ENCODE measurements around the gene MRPL40.
"Not testable (repeated sequence)": the region's sequence is repeated elsewhere in the genome, so short reads cannot be mapped to it uniquely, and the experiment has no call there.

Gene MRPL40

GRCh38 chr22:19407649-19408606 lies 24.4 kb upstream of the MRPL40 start:
- no peak for DNase-seq

- DNase-seq: no peak
Observed at GRCh38 chr22:19410941-19411689, 21.2 kb upstream of the MRPL40 start.

GRCh38 chr22:19411690-19412045 lies 20.7 kb upstream of the MRPL40 start:
- no peak for DNase-seq

GRCh38 chr22:19412478-19412877 lies 19.9 kb upstream of the MRPL40 start:
- no peak for DNase-seq

- DNase-seq: no peak
Observed at GRCh38 chr22:19412923-19413322, 19.4 kb upstream of the MRPL40 start.

- DNase-seq: peak; percentile 26
Observed at GRCh38 chr22:19419086-19419463, 13.3 kb upstream of the MRPL40 start.

- DNase-seq: peak; percentile 52
Observed at GRCh38 chr22:19419464-19420178, 12.7 kb upstream of the MRPL40 start.

- DNase-seq: no peak
Observed at GRCh38 chr22:19420321-19420720, 12.0 kb upstream of the MRPL40 start.

- no peak for DNase-seq
Observed at GRCh38 chr22:19422440-19423301, 9.7 kb upstream of the MRPL40 start.

DNA sequence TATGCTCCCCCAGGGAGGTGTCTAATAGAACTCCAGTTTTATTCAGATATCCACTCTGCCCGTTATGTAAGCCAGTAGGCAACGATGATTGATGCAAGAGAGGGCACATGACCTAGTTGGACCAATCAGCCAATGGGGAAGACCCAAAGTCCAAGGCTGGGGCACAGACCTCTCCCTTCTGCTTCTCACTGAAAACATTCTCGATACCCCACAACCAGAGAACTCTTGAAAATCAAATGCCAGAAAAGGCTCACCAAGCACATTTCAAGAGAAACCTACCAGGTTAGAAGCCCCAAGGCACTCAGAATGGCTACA lies 8.2 kb upstream of the MRPL40 start:
- DNase-seq: no peak

GRCh38 chr22:19429950-19430889 lies 2.1 kb upstream of the MRPL40 start:
- peak; percentile 43 for DNase-seq

GRCh38 chr22:19430890-19431541 lies 1.3 kb upstream of the MRPL40 start:
- no peak for DNase-seq

- DNase-seq: peak; percentile 80
Observed at GRCh38 chr22:19431649-19432132, 654 bp upstream of the MRPL40 start, which contains the start of gene HIRA. Gene HIRA, minus strand, starts transcription at chr22:19431733. Its CDS starts 257 bp downstream, at chr22:19431476.

- no peak for DNase-seq
Observed at GRCh38 chr22:19434401-19434800, 2.1 kb downstream of the MRPL40 start.

GRCh38 chr22:19434829-19435580 lies 2.7 kb downstream of the MRPL40 start:
- DNase-seq: no peak

DNA sequence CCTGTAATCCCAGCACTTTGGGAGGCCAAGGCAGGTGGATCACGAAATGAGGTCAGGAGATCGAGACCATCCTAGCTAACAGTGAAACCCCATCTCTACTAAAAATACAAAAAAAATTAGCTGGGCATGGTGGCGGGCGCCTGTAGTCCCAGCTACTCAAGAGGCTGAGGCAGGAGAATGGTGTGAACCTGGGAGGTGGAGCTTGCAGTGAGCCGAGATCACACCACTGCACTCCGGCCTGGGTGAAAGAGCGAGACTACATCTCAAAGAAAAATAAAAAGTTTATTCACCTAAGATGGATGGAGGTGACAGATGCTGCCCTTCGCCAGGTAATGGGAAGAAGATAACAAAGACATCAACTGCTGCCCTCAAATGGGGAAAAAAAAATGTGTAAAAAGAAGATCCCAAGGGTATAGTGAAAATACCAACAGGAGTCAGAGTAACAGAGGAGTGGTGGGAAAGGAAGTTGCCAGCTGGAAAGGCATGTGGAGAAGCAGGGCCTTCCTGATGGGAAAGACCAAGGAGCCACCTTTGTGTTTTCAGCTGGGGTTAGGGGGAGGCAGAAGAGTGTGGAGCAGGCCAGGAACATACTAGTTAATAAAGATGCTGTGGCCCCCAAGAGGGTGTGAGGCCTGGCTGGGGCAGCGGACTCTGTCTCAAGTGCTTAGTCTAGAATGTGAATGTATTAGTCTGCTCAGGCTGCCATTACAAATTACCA lies 4.3 kb downstream of the MRPL40 start:
- DNase-seq: not testable (repeated sequence)

DNA sequence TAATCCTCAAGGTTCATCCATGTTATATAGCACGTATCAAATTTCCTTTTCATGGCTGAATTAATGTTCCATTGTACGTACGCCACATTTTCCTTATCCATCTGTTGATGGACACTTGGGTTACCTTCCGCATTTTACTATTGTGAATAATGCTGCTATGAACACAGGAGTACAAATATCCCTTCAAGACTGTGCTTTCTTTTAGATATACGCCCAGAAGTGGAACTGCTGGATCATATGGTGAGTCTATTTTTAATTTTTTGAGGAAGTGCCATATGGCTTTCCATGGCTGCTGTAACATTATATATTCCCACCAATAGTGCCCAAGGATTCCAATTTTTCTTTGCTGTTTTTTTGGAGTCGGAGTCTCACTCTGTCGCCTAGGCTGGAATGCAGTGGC lies 6.0 kb downstream of the MRPL40 start:
- no peak for DNase-seq

DNA sequence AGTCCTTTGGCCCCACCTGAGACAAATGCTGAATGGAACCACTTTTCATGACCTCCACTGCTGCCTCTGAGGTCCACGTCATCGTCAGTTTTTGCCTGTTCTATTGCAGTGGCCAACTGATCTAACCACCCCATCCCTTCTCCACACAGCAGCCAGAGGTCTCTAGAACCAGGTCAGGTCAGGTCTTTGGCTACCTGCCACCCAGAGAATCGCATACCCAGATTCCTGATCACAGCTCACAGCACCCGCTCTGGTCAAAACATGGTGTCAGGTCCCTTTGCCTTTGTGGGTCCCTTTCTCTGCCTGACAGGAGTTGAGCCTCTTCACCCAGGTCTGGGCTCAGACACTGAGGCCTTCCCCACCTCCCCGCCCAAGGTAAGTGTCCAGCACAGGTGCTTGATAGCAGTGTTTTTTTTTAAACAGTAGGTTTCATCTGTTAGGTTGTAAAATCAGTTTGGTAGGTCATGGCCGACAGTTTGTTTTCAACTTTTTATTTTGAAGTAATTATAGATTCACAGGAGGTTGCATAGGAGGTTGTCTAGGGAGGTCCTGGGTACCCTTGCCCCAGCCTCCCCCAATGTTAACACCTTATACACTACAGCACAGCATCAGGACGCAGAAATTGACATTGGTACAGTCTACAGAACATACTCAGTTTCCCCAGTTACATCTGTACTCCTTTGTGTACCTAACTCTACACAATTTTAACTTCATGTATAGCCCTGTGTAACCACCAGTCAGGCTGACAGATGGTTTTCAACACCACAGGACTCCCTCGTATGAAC lies 8.3 kb downstream of the MRPL40 start:
- DNase-seq: no peak

Measured in CD4-positive, alpha-beta T cell treated with Interleukin-15 for 1 hour (primary cell).